Measurements from ENCODE around the gene CAMTA1.
"Not testable (repeated sequence)": the region's sequence is repeated elsewhere in the genome, so short reads cannot be mapped to it uniquely, and the experiment has no call there.

DNA sequence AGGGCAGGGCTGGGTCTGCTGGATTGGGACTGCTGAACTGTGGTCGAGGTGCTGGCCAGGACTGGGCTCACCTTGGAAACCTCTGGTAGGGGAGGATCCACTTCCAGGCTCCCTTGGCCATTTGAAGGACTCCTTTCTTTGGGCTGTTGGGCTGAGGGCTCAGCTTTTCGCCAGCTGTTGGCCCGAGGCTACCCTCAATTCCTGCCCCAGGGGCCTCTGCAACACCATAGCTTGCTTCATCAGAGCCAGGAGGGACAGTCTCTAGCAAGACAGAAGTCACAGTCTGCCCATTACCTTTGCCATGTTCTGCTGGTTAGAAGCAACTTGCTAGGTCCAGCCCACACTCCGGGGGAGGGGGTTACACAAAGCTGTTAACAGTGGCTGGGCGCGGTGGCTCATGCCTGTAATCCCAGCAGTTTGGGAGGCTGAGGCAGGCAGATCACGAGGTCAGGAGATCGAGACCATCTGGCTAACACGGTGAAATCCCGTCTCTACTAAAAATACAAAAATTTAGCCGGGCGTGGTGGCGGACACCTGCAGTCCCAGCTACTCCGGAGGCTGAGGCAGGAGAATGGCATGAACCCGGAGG, 25.0 kb downstream of the CAMTA1 start:
- TF ChIP-seq, protein P1, sequence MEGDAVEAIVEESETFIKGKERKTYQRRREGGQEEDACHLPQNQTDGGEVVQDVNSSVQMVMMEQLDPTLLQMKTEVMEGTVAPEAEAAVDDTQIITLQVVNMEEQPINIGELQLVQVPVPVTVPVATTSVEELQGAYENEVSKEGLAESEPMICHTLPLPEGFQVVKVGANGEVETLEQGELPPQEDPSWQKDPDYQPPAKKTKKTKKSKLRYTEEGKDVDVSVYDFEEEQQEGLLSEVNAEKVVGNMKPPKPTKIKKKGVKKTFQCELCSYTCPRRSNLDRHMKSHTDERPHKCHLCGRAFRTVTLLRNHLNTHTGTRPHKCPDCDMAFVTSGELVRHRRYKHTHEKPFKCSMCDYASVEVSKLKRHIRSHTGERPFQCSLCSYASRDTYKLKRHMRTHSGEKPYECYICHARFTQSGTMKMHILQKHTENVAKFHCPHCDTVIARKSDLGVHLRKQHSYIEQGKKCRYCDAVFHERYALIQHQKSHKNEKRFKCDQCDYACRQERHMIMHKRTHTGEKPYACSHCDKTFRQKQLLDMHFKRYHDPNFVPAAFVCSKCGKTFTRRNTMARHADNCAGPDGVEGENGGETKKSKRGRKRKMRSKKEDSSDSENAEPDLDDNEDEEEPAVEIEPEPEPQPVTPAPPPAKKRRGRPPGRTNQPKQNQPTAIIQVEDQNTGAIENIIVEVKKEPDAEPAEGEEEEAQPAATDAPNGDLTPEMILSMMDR (IDR thresholded peaks at IDR 0.05): not testable (repeated sequence)
- TF ChIP-seq EP300 (IDR thresholded peaks at IDR 0.05; ENCODE audit: borderline replicate concordance in 1 of 2, low read depth in 1 of 2, low read length in 1 of 2); TAF1 (IDR thresholded peaks at IDR 0.05; ENCODE audit: borderline replicate concordance, low read depth, low read length); POLR2AphosphoS5 (IDR thresholded peaks at IDR 0.05; ENCODE audit: low read depth, low read length); JUND (IDR thresholded peaks at IDR 0.05); ELF1 (IDR thresholded peaks at IDR 0.05): not testable (repeated sequence)
